Measurements from ENCODE around the gene IL15RA.

Gene IL15RA

GRCh38 chr10:5977471-5978229, at the start of gene IL15RA:
TSS of gene IL15RA (minus strand) at chr10:5977543. CDS start at chr10:5977492, 51 bp downstream.
- peak in 1 of 2 donors; percentile 39 for DNase-seq

- no peak for DNase-seq
Measured at GRCh38 chr10:6025683-6026255, 48.4 kb upstream of the IL15RA start.

- no peak for DNase-seq
Measured at GRCh38 chr10:6024334-6024682, 47.0 kb upstream of the IL15RA start.

GRCh38 chr10:6023661-6024333, 46.5 kb upstream of the IL15RA start:
- no peak for DNase-seq

- no peak for DNase-seq
Measured at GRCh38 chr10:6022660-6023059, 45.3 kb upstream of the IL15RA start.

GRCh38 chr10:6020826-6021225, 43.5 kb upstream of the IL15RA start:
- no peak for DNase-seq

- DNase-seq = no peak
Measured at GRCh38 chr10:6019796-6020195, 42.5 kb upstream of the IL15RA start.

GRCh38 chr10:6019010-6019782, 41.9 kb upstream of the IL15RA start:
- no peak for DNase-seq

- no peak for DNase-seq
Measured at GRCh38 chr10:6018422-6018821, 41.1 kb upstream of the IL15RA start.

- DNase-seq = no peak
Measured at GRCh38 chr10:6017781-6018354, 40.5 kb upstream of the IL15RA start.

- peak; percentile 13 to 19 for DNase-seq
Measured at GRCh38 chr10:6014241-6014761, 37.0 kb upstream of the IL15RA start.

- DNase-seq = no peak
Measured at GRCh38 chr10:6013413-6014192, 36.3 kb upstream of the IL15RA start.

- DNase-seq = no peak
Measured at GRCh38 chr10:6012121-6012905, 35.0 kb upstream of the IL15RA start.

GRCh38 chr10:6011558-6011957, 34.2 kb upstream of the IL15RA start:
- no peak for DNase-seq

GRCh38 chr10:6010569-6010968, 33.2 kb upstream of the IL15RA start:
- DNase-seq = no peak

- DNase-seq = no peak
Measured at GRCh38 chr10:6009961-6010360, 32.6 kb upstream of the IL15RA start.

- no peak for DNase-seq
Measured at GRCh38 chr10:6009150-6009549, 31.8 kb upstream of the IL15RA start.

GRCh38 chr10:6008497-6009142, 31.3 kb upstream of the IL15RA start:
- no peak for DNase-seq

- no peak for DNase-seq
Measured at GRCh38 chr10:6006991-6007390, 29.6 kb upstream of the IL15RA start.

- no peak for DNase-seq
Measured at GRCh38 chr10:6006546-6006945, 29.2 kb upstream of the IL15RA start.
